ENCODE measurements around the gene CD164L2. TPM values are rescaled to one million over a fixed set of nuclear protein-coding genes. Genes with fewer than 3 reads are reported as not detected.
A peak's percentile ranks its signal among the peaks of the same experiment; 100 is the strongest.

CD164L2 gene
- total and polyA plus RNA-seq, 2 experiments from 2014 or later, result 2.0 to 2.8 TPM

DNA sequence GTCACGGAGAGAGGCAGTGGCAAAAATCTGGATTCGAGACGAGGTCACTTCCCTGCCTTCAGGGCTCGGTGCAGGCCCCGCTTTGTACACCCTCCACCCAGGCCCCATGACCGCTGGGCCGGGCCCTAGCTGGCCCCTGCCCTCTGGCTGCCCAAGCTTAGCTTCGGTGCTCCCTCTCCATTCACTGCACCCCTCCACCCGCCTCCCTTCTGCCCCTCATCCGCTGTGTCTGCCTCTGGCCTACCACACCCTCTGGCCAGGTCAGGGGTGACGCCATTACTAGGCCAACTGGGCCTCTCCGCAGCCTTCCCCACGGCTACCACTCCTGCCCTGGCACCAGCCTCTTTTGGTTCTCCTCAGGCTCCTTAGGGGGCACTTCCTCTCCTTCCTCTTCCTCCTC lies 528 bp upstream of the CD164L2 start:
- H4K20me1 ChIP-seq (replicated peaks; ENCODE audit: insufficient read depth), result no peaks in the 10 kb centered on the region
- no peak overlapping the region for H3K27ac Mint-ChIP-seq
- H3K4me3 Mint-ChIP-seq, result peak overlapping the region; percentile 66

More for the DNA sequence above, 528 bp upstream of the CD164L2 start:
- Histone ChIP-seq H3K27ac (ENCODE audit: low read depth) (no peak overlapping the region), H2AFZ (0 out of 2 replicates have a peak overlapping the region, but pooled peaks have one; percentile 59), H3K9me2 (ENCODE audit: insufficient read depth) (no peaks in the 10 kb centered on the region), H3K4me1 (ENCODE audit: insufficient read depth) (peaks cover 3% of the 10 kb centered on the region; the same call in 1 of the 2 replicates), H3K4me2 (peak overlapping the region; percentile 51), H3K27me3 (ENCODE audit: insufficient read depth) (peaks cover 5% of the 10 kb centered on the region), H3K36me3 (ENCODE audit: insufficient read depth) (no peaks in the 10 kb centered on the region), H3F3A (replicated peaks; ENCODE audit: low read depth) (no peaks in the 10 kb centered on the region), H3K4me3 (peak overlapping the region; percentile 17; the same call in 1 of the 2 replicates), H3K79me2 (replicated peaks; ENCODE audit: insufficient read depth) (no peaks in the 10 kb centered on the region)
- Mint-ChIP-seq H3K27me3 (ENCODE audit: insufficient read depth, low read depth, poor library complexity) (peaks cover 16% of the 10 kb centered on the region), H3K4me1 (peaks cover 4% of the 10 kb centered on the region), H3K36me3 (ENCODE audit: low read depth) (no peaks in the 10 kb centered on the region), H3K9me3 (peaks cover 2% of the 10 kb centered on the region; the same call in 2 of the 3 replicates)
- DNase-seq (ENCODE audit: low spot score) (no peak), ATAC-seq (no peak)
- TF ChIP-seq, protein P1, sequence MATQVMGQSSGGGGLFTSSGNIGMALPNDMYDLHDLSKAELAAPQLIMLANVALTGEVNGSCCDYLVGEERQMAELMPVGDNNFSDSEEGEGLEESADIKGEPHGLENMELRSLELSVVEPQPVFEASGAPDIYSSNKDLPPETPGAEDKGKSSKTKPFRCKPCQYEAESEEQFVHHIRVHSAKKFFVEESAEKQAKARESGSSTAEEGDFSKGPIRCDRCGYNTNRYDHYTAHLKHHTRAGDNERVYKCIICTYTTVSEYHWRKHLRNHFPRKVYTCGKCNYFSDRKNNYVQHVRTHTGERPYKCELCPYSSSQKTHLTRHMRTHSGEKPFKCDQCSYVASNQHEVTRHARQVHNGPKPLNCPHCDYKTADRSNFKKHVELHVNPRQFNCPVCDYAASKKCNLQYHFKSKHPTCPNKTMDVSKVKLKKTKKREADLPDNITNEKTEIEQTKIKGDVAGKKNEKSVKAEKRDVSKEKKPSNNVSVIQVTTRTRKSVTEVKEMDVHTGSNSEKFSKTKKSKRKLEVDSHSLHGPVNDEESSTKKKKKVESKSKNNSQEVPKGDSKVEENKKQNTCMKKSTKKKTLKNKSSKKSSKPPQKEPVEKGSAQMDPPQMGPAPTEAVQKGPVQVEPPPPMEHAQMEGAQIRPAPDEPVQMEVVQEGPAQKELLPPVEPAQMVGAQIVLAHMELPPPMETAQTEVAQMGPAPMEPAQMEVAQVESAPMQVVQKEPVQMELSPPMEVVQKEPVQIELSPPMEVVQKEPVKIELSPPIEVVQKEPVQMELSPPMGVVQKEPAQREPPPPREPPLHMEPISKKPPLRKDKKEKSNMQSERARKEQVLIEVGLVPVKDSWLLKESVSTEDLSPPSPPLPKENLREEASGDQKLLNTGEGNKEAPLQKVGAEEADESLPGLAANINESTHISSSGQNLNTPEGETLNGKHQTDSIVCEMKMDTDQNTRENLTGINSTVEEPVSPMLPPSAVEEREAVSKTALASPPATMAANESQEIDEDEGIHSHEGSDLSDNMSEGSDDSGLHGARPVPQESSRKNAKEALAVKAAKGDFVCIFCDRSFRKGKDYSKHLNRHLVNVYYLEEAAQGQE (IDR thresholded peaks at IDR 0.05; ENCODE audit: unreplicated experiment), result no peak
- TF ChIP-seq ZNF114 (CRISPR knock-in tag; IDR thresholded peaks at IDR 0.05) (no peak), ZNF331 (CRISPR knock-in tag; IDR thresholded peaks at IDR 0.05; ENCODE audit: low read depth) (no peak), CREB1 (CRISPR knock-in tag; IDR thresholded peaks at IDR 0.05; ENCODE audit: low read depth) (no peak), STAT1 (IDR thresholded peaks at IDR 0.05; ENCODE audit: unreplicated experiment) (no peak), EZH2 (IDR thresholded peaks at IDR 0.05; ENCODE audit: low read depth, unreplicated experiment) (no peak), EZH2phosphoT487 (IDR thresholded peaks at IDR 0.05; ENCODE audit: unreplicated experiment) (no peak), POLR2AphosphoS5 (IDR thresholded peaks at IDR 0.05; ENCODE audit: low read depth) (no peak), NANOG (IDR thresholded peaks at IDR 0.05; ENCODE audit: borderline replicate concordance) (no peak), JUNB (IDR thresholded peaks at IDR 0.05; ENCODE audit: unreplicated experiment) (no peak)
- TF ChIP-seq, protein P2, sequence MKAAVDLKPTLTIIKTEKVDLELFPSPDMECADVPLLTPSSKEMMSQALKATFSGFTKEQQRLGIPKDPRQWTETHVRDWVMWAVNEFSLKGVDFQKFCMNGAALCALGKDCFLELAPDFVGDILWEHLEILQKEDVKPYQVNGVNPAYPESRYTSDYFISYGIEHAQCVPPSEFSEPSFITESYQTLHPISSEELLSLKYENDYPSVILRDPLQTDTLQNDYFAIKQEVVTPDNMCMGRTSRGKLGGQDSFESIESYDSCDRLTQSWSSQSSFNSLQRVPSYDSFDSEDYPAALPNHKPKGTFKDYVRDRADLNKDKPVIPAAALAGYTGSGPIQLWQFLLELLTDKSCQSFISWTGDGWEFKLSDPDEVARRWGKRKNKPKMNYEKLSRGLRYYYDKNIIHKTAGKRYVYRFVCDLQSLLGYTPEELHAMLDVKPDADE (IDR thresholded peaks at IDR 0.05), result no peak
- TF ChIP-seq, protein P3, sequence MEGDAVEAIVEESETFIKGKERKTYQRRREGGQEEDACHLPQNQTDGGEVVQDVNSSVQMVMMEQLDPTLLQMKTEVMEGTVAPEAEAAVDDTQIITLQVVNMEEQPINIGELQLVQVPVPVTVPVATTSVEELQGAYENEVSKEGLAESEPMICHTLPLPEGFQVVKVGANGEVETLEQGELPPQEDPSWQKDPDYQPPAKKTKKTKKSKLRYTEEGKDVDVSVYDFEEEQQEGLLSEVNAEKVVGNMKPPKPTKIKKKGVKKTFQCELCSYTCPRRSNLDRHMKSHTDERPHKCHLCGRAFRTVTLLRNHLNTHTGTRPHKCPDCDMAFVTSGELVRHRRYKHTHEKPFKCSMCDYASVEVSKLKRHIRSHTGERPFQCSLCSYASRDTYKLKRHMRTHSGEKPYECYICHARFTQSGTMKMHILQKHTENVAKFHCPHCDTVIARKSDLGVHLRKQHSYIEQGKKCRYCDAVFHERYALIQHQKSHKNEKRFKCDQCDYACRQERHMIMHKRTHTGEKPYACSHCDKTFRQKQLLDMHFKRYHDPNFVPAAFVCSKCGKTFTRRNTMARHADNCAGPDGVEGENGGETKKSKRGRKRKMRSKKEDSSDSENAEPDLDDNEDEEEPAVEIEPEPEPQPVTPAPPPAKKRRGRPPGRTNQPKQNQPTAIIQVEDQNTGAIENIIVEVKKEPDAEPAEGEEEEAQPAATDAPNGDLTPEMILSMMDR (conservative IDR thresholded peaks at IDR 0.05; ENCODE audit: low read depth in 2 of 2), result no peak
- TF ChIP-seq, protein P4, sequence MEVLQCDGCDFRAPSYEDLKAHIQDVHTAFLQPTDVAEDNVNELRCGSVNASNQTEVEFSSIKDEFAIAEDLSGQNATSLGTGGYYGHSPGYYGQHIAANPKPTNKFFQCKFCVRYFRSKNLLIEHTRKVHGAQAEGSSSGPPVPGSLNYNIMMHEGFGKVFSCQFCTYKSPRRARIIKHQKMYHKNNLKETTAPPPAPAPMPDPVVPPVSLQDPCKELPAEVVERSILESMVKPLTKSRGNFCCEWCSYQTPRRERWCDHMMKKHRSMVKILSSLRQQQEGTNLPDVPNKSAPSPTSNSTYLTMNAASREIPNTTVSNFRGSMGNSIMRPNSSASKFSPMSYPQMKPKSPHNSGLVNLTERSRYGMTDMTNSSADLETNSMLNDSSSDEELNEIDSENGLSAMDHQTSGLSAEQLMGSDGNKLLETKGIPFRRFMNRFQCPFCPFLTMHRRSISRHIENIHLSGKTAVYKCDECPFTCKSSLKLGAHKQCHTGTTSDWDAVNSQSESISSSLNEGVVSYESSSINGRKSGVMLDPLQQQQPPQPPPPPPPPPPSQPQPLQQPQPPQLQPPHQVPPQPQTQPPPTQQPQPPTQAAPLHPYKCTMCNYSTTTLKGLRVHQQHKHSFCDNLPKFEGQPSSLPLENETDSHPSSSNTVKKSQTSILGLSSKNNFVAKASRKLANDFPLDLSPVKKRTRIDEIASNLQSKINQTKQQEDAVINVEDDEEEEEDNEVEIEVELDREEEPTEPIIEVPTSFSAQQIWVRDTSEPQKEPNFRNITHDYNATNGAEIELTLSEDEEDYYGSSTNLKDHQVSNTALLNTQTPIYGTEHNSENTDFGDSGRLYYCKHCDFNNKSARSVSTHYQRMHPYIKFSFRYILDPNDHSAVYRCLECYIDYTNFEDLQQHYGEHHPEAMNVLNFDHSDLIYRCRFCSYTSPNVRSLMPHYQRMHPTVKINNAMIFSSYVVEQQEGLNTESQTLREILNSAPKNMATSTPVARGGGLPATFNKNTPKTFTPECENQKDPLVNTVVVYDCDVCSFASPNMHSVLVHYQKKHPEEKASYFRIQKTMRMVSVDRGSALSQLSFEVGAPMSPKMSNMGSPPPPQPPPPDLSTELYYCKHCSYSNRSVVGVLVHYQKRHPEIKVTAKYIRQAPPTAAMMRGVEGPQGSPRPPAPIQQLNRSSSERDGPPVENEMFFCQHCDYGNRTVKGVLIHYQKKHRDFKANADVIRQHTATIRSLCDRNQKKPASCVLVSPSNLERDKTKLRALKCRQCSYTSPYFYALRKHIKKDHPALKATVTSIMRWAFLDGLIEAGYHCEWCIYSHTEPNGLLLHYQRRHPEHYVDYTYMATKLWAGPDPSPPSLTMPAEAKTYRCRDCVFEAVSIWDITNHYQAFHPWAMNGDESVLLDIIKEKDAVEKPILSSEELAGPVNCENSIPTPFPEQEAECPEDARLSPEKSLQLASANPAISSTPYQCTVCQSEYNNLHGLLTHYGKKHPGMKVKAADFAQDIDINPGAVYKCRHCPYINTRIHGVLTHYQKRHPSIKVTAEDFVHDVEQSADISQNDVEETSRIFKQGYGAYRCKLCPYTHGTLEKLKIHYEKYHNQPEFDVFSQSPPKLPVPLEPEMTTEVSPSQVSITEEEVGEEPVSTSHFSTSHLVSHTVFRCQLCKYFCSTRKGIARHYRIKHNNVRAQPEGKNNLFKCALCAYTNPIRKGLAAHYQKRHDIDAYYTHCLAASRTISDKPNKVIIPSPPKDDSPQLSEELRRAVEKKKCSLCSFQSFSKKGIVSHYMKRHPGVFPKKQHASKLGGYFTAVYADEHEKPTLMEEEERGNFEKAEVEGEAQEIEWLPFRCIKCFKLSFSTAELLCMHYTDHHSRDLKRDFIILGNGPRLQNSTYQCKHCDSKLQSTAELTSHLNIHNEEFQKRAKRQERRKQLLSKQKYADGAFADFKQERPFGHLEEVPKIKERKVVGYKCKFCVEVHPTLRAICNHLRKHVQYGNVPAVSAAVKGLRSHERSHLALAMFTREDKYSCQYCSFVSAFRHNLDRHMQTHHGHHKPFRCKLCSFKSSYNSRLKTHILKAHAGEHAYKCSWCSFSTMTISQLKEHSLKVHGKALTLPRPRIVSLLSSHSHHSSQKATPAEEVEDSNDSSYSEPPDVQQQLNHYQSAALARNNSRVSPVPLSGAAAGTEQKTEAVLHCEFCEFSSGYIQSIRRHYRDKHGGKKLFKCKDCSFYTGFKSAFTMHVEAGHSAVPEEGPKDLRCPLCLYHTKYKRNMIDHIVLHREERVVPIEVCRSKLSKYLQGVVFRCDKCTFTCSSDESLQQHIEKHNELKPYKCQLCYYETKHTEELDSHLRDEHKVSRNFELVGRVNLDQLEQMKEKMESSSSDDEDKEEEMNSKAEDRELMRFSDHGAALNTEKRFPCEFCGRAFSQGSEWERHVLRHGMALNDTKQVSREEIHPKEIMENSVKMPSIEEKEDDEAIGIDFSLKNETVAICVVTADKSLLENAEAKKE (CRISPR knock-in tag; IDR thresholded peaks at IDR 0.05), result no peak

Data from GM23338 (cell line).